Natural killer cell treated with Interleukin-12 subunit alpha and Interleukin-12 subunit beta and Interleukin-15 and Interleukin-18, amount 100 ng/mL, for 72 hours (primary cell): ENCODE results near the gene CNP. TPM values are rescaled to one million over a fixed set of nuclear protein-coding genes. Genes with fewer than 3 reads are reported as not detected.

Source experiments
- ATAC-seq, 2 donors: fragments of 150-1000 bp; cut with Tn5 transposase in 1 of 2; sonication (Bioruptor Pico), chemical (Tn5 transposase) in 1 of 2; 2 replicates each; pipeline ENCODE4 v1.10.0; 2021
- DNase-seq: peaks from one replicate; pipeline ENCODE4 v3.0.0; 2022; ENCODE audit warnings: low spot score
- H3K27ac Mint-ChIP-seq, 2 donors: 1 replicate in 1 of 2; 2 replicates in 1 of 2; pipeline ENCODE4 v1.8.0; 2022; ENCODE audit warnings: mixed read lengths in 2 of 2, mild to moderate bottlenecking in 1 of 2, moderate library complexity in 1 of 2
- H3K27me3 Mint-ChIP-seq, 2 donors: 1 replicate in 1 of 2; 2 replicates in 1 of 2; pipeline ENCODE4 v1.8.0; 2022; ENCODE audit warnings: mixed read lengths in 2 of 2
- H3K36me3 Mint-ChIP-seq: one replicate; pipeline ENCODE4 v1.8.0; 2022; ENCODE audit warnings: mixed read lengths
- H3K4me1 Mint-ChIP-seq, 2 donors: 1 replicate in 1 of 2; 2 replicates in 1 of 2; pipeline ENCODE4 v1.8.0; 2022; ENCODE audit warnings: low read depth in 2 of 2, mixed read lengths in 2 of 2, mild to moderate bottlenecking in 1 of 2
- H3K4me3 Mint-ChIP-seq: one replicate; pipeline ENCODE4 v1.8.0; 2022; ENCODE audit warnings: mixed read lengths
- H3K9me3 Mint-ChIP-seq: 2 replicates; pipeline ENCODE4 v1.8.0; 2022; ENCODE audit warnings: mixed read lengths
- total RNA-seq, 2 donors: library from RNA; stranded (reverse); gene quantifications; one replicate each; pipeline ENCODE4 v1.2.3, GENCODE V29; 2022

CNP gene
- total RNA-seq, 2 donors from 2014 or later: 55.6 to 81.9 TPM

DNA sequence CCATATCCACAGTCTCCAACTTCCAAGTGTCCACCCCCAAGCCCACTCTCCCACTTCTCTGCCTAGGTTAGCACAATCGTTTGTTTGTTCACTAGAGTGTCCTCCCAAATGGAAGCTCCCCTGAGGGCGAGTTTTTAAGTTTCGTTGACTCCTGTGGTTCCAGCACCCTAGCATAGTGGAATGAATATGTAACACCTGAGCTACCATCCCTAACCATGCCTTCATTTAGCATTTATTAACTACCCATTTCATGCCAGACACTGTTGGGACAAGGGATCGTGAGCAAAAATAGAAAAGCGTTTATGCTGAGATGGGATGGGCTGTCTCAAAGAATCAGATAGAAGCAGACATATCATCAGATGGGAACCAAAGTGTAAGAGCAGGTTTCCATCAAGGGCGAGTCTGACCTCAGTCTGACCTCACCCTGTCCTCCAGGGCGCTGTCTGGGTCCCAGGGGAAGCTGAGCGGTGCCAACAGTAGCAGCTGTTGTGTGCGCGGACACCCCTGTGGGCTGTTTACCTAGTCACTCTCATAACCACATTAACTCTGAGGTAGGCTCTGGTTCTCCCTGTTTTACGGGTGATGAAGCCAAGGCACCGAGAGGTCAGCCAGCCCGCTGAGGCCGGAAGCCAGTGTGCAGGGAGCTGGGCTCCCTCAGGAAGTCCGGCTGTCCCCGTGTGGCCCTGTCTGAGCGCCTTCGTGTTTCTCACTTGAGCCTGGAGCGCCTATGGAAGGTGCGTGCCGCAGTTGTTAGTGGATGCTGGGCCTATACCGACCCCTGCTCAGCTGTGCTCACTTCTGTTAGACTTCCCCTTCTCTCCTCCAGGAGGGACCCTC, 6.2 kb downstream of the CNP start:
- Mint-ChIP-seq H3K4me3 (no peak overlapping the region), H3K9me3 (no peaks in the 10 kb centered on the region), H3K36me3 (peaks cover 8% of the 10 kb centered on the region), H3K27me3 (no peaks in the 10 kb centered on the region), H3K4me1 (peaks cover 11 to 27% of the 10 kb centered on the region in 2 donors), H3K27ac (peak overlapping the region in 1 of 2 donors; percentile 66)
- ATAC-seq (peak; percentile 4 to 34), DNase-seq (no peak)

DNA sequence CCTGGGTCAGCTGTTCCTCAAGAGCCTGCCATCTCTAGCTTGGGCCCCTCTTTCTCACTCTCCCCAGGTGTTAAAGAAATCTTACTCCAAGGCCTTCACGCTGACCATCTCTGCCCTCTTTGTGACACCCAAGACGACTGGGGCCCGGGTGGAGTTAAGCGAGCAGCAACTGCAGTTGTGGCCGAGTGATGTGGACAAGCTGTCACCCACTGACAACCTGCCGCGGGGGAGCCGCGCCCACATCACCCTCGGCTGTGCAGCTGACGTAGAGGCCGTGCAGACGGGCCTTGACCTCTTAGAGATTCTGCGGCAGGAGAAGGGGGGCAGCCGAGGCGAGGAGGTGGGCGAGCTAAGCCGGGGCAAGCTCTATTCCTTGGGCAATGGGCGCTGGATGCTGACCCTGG, 6.8 kb downstream of the CNP start:
- peaks cover 8% of the 10 kb centered on the region for H3K36me3 Mint-ChIP-seq
- DNase-seq (no peak), ATAC-seq (peak; percentile 15 to 65)
- peak overlapping the region in 1 of 2 donors; percentile 66 for H3K27ac Mint-ChIP-seq
- no peaks in the 10 kb centered on the region for H3K27me3 Mint-ChIP-seq
- no peak overlapping the region for H3K4me3 Mint-ChIP-seq
- peaks cover 5 to 23% of the 10 kb centered on the region in 2 donors for H3K4me1 Mint-ChIP-seq
- H3K9me3 Mint-ChIP-seq: no peaks in the 10 kb centered on the region

DNA sequence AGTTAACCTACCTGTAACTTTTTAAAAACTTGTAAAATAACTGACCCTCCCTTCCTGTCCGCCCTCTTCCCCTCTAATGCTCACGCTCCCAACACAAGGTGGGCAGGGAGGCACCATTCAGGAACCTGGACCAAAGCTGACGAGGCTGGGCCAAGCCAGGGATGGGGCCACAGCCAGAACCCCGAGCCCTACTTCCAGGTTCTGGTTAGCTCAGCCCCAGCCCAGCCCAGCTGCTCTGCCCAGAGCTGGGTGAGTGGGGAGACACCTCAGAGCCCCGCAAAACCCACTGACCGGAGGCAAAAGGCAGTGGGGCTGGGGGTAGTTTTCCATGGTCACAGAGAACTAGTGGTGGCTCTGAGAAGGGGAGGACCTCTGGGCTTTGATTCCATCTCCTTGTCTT, 7.4 kb downstream of the CNP start:
- DNase-seq (no peak), ATAC-seq (no peak)
- Mint-ChIP-seq H3K9me3 (no peaks in the 10 kb centered on the region), H3K4me3 (no peak overlapping the region), H3K36me3 (peaks cover 8% of the 10 kb centered on the region), H3K27ac (peak overlapping the region in 1 of 2 donors; percentile 76), H3K4me1 (peaks cover 5 to 23% of the 10 kb centered on the region in 2 donors), H3K27me3 (no peaks in the 10 kb centered on the region)

DNA sequence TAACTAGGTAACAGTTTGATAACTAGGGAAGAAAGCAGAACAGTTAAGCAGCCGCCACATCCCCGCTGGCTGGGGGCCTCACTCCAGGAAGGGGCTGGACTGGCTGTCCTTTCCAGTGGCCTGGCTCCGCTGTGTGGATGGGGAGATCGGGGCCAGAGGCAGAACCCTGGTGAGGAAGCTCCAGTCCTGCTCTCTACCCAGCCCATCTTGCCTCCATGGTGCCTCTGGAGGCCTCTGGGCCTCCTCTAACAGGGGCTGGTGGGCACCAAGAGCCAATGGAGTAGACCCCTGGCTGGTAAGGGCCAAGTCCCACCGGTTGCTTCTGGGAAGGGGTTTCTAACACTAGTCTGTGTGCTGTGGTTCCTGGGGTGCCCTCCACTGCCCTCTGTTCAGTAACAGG, 8.1 kb downstream of the CNP start:
- Mint-ChIP-seq H3K4me1 (peaks cover 5 to 23% of the 10 kb centered on the region in 2 donors), H3K27ac (peak overlapping the region in 1 of 2 donors; percentile 76), H3K9me3 (no peaks in the 10 kb centered on the region)

DNA sequence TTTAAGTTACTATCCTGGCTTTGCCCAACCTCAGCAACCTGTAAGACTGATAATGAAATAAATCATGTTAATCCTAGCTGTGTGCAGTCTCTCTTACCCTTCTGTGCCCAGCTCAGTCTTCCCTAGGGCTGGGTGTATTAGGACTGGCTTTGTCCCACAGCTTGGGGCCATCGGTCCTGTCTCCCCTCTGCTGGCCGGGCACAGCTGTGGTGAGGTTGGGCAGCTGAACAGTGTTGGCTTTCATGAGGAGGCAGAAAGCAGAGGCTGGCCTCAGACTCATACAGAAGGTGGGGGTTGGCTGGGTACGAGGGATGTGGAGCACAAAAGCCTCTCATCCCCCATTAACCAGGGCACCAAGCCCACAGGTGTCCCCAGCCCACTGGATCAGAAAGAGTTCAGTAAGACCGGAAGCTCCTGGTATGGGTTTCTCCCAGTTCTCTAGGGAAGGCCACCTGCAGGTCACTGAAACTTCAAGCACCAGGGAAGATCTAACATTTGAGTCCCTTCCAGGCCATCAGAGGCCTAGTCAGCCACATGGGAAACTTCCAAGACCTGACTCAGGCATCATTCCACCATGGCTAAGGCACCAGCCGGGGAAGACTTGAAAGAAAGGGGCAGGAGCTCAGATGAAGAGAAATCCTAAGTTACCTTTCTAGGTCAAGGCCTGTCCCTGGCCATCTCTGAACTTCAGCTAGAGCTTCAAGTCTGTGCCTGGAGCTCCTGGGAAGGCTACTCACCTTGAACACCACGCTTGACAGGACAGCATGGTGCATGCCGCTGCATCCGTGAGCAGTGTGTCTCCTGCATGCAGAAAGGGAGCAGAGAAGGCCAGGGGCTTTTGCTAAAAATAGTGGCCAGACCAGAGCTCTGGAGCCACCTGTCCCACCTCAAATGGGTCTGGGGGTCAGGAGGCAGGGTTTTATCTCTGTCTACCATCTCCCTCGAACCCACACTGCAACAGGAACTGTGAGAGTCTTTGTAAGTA, 8.8 kb downstream of the CNP start:
- H3K36me3 Mint-ChIP-seq: peaks cover 8% of the 10 kb centered on the region
- ATAC-seq (no peak), DNase-seq (no peak)
- H3K27me3 Mint-ChIP-seq: no peaks in the 10 kb centered on the region
- H3K4me1 Mint-ChIP-seq: peaks cover 5 to 23% of the 10 kb centered on the region in 2 donors
- no peaks in the 10 kb centered on the region for H3K9me3 Mint-ChIP-seq
- H3K4me3 Mint-ChIP-seq: no peak overlapping the region
- no peak overlapping the region for H3K27ac Mint-ChIP-seq

More for the DNA sequence above, 8.1 kb downstream of the CNP start:
- ATAC-seq: no peak
- Mint-ChIP-seq H3K27me3 (no peaks in the 10 kb centered on the region), H3K4me3 (no peak overlapping the region), H3K36me3 (peaks cover 8% of the 10 kb centered on the region)
- DNase-seq: no peak

DNA sequence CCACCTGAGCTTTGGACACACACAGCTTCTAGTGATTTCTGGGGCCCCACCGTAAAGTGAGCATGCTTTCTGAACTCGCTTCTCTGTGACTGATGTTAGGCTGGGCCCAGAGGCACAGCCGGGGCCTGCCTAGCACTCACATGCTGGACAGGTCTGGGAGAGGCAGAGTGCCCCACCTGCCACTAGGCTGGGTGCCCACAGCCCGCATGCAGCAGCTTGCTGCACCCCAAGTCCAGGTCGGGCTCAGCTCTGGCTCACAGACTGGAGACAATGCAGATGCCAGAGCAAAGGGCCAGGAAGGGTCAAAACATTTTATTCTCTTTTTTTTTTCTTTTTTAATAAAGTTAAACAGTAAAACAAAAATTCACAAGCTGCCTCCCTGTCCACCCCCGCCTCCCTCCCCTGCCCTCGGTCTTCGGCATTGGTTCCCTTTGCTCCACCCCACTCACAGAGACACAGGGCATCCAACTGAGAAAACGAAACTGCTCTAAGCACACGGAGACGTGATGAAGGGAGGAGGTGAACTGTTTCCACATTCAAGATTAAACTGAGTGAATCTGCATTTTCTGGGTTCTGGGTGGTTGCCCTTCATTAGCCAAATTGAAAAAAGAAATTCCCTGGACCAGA, 9.7 kb downstream of the CNP start:
- Mint-ChIP-seq H3K36me3 (peaks cover 8% of the 10 kb centered on the region), H3K4me3 (no peak overlapping the region), H3K9me3 (no peaks in the 10 kb centered on the region), H3K4me1 (peaks cover 5 to 20% of the 10 kb centered on the region in 2 donors), H3K27ac (no peak overlapping the region), H3K27me3 (no peaks in the 10 kb centered on the region)
- ATAC-seq (no peak), DNase-seq (no peak)

DNA sequence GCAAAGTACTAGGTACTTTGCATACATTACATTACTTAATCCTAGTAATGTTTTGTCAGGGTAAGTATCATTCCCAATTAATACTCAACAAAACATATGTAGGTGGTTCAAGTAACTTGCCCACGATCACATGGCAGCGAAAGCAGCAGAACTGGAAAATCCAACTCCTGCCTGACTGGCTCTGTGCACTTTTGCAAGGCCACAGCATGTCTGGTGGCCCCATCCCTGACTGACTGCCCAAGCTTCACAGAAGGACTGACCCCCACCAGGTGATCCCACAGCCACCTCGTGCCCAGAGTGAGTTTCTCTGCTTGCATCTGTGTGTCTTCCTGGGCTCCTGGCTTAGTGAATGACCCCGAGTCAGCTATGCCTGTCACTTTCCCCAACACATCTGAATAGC, 11.4 kb downstream of the CNP start:
- ATAC-seq (no peak), DNase-seq (no peak)
- Mint-ChIP-seq H3K9me3 (no peaks in the 10 kb centered on the region), H3K4me3 (no peak overlapping the region), H3K27me3 (no peaks in the 10 kb centered on the region), H3K4me1 (peaks cover 5 to 16% of the 10 kb centered on the region in 2 donors), H3K36me3 (peaks cover 18% of the 10 kb centered on the region), H3K27ac (peak overlapping the region in 1 of 2 donors; percentile 56)

DNA sequence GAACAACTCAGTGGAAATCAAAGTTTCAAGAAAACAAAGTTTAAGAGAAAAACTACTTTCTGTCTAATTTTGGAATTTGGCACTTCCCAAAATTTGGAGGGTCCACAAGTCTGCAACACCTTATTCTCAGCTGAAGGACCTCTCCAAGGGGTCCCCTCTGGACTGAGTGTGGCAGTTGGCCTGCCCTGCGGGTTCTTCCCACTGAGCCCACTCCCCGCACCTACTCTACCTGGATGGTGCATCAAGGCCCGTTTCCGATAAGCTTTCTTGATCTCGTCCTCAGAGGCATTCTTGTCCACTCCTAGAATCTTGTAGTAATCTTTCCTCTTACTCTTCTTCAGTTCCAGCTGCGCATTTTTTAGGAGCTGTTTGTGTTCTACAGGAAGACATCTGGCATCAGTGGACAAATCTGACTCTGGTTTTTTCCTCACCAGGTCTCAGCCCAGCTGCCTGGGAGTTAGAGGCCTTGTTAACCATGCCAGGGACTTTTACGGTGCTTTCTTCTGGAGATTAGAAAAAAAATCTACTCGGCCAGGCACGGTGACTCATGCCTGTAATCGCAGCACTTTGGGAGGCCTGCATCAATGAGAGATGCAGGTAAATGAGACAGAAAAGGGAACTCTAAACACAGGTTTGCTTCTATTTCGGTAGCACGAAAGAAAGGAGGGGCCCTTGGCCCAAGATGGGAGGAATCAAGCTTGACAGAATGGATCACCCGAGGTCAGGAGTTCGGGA, 15.6 kb downstream of the CNP start:
- no peak overlapping the region for H3K4me3 Mint-ChIP-seq
- DNase-seq (no peak), ATAC-seq (no peak)
- no peaks in the 10 kb centered on the region for H3K27me3 Mint-ChIP-seq
- H3K36me3 Mint-ChIP-seq: peaks cover 29% of the 10 kb centered on the region
- peak overlapping the region in 1 of 2 donors; percentile 30 for H3K27ac Mint-ChIP-seq
- no peaks in the 10 kb centered on the region for H3K9me3 Mint-ChIP-seq
- H3K4me1 Mint-ChIP-seq: peaks cover 3 to 8% of the 10 kb centered on the region in 2 donors

DNA sequence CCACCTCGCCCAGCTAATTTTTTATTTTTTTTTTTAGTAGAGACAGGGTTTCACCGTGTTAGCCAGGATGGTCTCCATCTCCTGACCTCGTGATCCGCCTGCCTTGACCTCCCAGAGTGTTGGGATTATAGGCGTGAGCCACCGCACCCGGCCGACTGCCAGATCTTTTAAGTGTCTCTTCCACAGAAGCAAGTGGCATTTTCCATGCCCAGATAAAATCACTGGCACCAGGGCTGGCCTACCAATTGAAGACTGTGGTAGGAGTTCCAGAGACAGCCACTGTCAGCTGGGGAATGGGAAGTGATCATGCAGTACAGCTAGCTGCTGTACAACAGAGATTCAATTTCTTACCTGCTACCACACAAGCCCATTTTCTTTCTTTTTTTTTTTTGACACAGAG, 17.9 kb downstream of the CNP start:
- Mint-ChIP-seq H3K4me1 (peaks cover 22 to 23% of the 10 kb centered on the region in 2 donors), H3K36me3 (peaks cover 39% of the 10 kb centered on the region), H3K9me3 (no peaks in the 10 kb centered on the region), H3K4me3 (no peak overlapping the region), H3K27me3 (no peaks in the 10 kb centered on the region), H3K27ac (no peak overlapping the region)
- ATAC-seq (no peak), DNase-seq (no peak)

DNA sequence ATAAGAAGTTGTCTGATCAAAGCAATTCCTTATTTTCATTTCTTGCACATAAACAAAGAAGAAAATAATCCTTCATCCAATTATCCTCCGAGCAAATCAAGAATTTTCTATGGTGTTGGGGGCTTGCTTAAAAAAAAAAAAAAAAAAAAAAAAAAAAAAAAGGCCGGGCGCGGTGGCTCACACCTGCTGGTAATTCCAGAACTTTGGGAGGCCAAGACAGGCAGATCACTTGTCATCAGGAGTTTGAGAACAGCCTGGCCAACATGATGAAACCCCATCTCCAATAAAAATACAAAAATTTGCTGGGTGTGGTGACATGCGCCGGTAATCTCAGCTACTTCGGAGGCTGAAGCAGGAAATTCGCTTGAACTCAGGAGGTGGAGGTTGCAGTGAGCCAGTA, 19.3 kb downstream of the CNP start:
- Mint-ChIP-seq H3K27me3 (no peaks in the 10 kb centered on the region), H3K27ac (no peak overlapping the region), H3K4me1 (peaks cover 22 to 23% of the 10 kb centered on the region in 2 donors), H3K4me3 (no peak overlapping the region), H3K36me3 (peaks cover 41% of the 10 kb centered on the region), H3K9me3 (no peaks in the 10 kb centered on the region)
- no peak for DNase-seq
- ATAC-seq: no peak

DNA sequence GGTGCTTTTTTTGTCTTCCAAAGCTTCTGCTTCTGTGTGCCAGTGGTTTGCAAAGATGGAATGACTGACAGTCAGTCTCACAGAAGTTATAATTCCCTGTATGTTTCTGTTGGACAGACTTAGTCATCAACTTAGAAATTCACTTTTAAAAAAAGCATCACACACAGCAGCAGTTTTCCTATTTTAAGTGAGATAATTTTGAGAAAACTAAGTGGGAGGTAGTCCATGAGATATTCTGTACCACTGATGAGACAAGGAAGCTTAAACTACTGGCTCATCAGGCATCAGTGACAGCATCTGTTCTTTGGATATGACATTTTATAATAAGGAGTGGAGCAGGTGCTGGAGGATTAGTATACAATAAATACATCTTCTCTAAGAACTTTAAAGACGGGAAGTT, 20.0 kb downstream of the CNP start:
- Mint-ChIP-seq H3K36me3 (peaks cover 47% of the 10 kb centered on the region), H3K4me1 (peaks cover 21 to 22% of the 10 kb centered on the region in 2 donors), H3K27ac (peak overlapping the region; percentile 74 to 91), H3K27me3 (no peaks in the 10 kb centered on the region), H3K9me3 (no peaks in the 10 kb centered on the region), H3K4me3 (no peak overlapping the region)
- DNase-seq (no peak), ATAC-seq (no peak)

DNA sequence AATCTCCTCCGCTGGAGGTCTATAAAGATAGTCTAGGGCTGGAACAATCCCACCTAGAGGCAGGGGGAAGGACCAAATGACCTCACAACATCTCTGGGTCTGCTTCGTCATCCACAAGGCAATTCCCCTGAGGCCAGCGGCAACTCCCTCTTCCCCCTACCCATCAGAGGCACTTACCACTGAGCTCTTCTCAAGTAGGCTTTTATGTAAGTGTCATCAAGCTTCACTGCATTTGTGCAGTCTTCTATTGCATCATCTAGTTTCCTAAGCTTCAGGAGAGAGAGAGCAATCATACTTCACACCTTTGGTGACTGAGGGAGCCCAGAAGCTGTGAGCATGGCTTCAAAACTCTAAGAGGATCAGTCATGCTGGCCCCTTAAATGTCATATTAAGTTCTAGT, 21.0 kb downstream of the CNP start:
- H3K27ac Mint-ChIP-seq: peak overlapping the region; percentile 74 to 91
- H3K36me3 Mint-ChIP-seq: peaks cover 40% of the 10 kb centered on the region
- ATAC-seq (peak; percentile 90 to 91), DNase-seq (no peak)
- peak overlapping the region; percentile 11 for H3K4me3 Mint-ChIP-seq
- no peaks in the 10 kb centered on the region for H3K9me3 Mint-ChIP-seq
- peaks cover 20 to 22% of the 10 kb centered on the region in 2 donors for H3K4me1 Mint-ChIP-seq
- H3K27me3 Mint-ChIP-seq: no peaks in the 10 kb centered on the region

DNA sequence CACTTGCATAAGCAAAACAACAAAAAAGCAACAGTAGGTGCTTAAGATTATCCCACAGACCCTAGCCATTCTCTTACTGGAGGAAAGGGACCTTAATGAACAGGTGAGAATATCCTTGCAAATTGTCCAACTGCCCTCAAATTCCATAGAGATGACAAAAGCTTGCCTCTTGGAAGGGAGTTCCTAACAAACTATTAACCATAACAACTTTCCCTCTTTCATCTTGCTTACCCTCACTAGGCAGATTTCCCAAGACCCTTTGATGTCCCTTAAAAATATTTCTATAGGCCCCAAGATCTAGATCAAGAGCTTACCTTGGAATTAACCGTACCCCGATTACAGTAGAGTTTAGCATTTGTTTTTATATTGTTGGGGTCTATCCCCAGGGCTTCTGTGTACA, 21.8 kb downstream of the CNP start:
- ATAC-seq: no peak
- no peaks in the 10 kb centered on the region for H3K27me3 Mint-ChIP-seq
- no peak overlapping the region for H3K4me3 Mint-ChIP-seq
- peaks cover 40% of the 10 kb centered on the region for H3K36me3 Mint-ChIP-seq
- peak overlapping the region; percentile 74 to 91 for H3K27ac Mint-ChIP-seq
- peaks cover 20 to 22% of the 10 kb centered on the region in 2 donors for H3K4me1 Mint-ChIP-seq
- H3K9me3 Mint-ChIP-seq: no peaks in the 10 kb centered on the region
- no peak for DNase-seq
